Esophagus muscularis mucosa (tissue), 4 donors: ENCODE data around the gene TMEM79. TPM values are rescaled to one million over a fixed set of nuclear protein-coding genes. Genes with fewer than 3 reads are reported as not detected.

Experiments
- DNase-seq: peaks from one replicate; pipeline ENCODE4 v3.0.0-alpha.2; 2017; ENCODE audit errors: extremely low spot score
- H3K27ac ChIP-seq, 4 donors: fragments of 200-600 bp; sonication (generic); replicated peaks in 1 of 4; 1 replicate in 3 of 4; 2 replicates in 1 of 4; pipeline ENCODE4 v1.5.1; 2016 to 2019; ENCODE audit warnings: mild to moderate bottlenecking in 1 of 4
- H3K27me3 ChIP-seq, 4 donors: fragments of 200-600 bp; sonication (generic); one replicate each; pipeline versions ENCODE4 v1.5.1 to v1.6.0; 2016 to 2019
- H3K36me3 ChIP-seq, 4 donors: fragments of 200-600 bp; sonication (generic); one replicate each; pipeline ENCODE4 v1.5.1; 2016 to 2019
- H3K4me1 ChIP-seq, 4 donors: fragments of 200-600 bp; sonication (generic); one replicate each; pipeline ENCODE4 v1.5.1; 2016 to 2019
- H3K4me3 ChIP-seq, 4 donors: fragments of 200-600 bp; sonication (generic); 1 replicate in 2 of 4; 2 replicates in 2 of 4; pipeline ENCODE4 v1.5.1; 2016 to 2019; ENCODE audit warnings: mild to moderate bottlenecking in 4 of 4, moderate library complexity in 1 of 4
- H3K9me3 ChIP-seq, 4 donors: fragments of 200-600 bp; sonication (generic); 1 replicate in 3 of 4; 2 replicates in 1 of 4; pipeline ENCODE4 v1.5.1; 2016 to 2019
- EP300 ChIP-seq: sonication (generic); formaldehyde crosslinking; IDR thresholded peaks from one replicate; pipeline ENCODE4 v1.6.1; 2017; ENCODE audit warnings: antibody characterized with exemption
- POLR2A ChIP-seq: fragments of 450-650 bp; IDR thresholded peaks from one replicate; pipeline ENCODE4 v1.6.1; 2017; ENCODE audit warnings: antibody characterized with exemption, moderate library complexity, mild to moderate bottlenecking, low read depth
- POLR2AphosphoS5 ChIP-seq, 2 donors: sonication (generic); formaldehyde crosslinking; IDR thresholded peaks; one replicate each; pipeline ENCODE4 v1.6.1; 2017; ENCODE audit warnings: antibody characterized with exemption in 2 of 2
- WGBS: methylation state at CpG from one replicate; pipeline ENCODE4 v1.1.5; 2018; 5-methylcytosine and 5-hydroxymethylcytosine counted together
- intact Hi-C: fragments of 100-400 bp; cut with DNase I; formaldehyde crosslinking; loops from one replicate; pipeline ENCODE4 v1.15.1; 2023
- total RNA-seq, 4 donors: library from RNA; depleted of rRNA; stranded (reverse); fragments of >200 nt; gene quantifications; one replicate each; pipeline versions ENCODE4 v1.1.0 to v1.2.1, GENCODE V29; 2016
- TF ChIP-seq, protein P1 (sequence below), 3 experiments: fragments of 200-600 bp in 2 of 3; fragments of 450-650 bp in 1 of 3; sonication (generic) in 2 of 3; IDR thresholded peaks; one replicate each; pipeline ENCODE4 v1.5.1; 2017 to 2019; ENCODE audit warnings: antibody characterized with exemption in 3 of 3, mild to moderate bottlenecking in 2 of 3, moderate library complexity in 1 of 3

Gene TMEM79
- total RNA-seq, 4 donors from 2014 or later = 0.99 to 3.2 (median 1.9) TPM

DNA sequence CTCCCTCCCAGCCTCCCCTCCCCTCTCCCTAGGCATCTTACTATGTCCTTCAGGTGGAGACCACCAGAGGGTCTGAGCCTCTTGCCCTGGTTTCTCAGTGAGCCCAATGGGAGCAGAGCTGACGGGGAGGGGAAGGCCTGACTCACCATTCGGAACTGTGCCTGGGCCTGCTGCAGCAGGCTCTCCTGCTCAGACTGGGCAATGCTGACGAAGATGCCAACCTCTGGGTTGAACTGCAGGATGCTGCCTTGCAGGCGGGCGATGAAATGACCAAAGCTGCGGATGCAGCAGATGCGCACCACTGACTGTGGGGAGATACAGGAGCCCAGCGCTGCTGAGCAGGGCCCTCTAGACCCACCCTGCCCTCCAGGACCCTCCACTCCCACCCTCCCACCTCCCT, 25.3 kb upstream of the TMEM79 start:
- no peak overlapping the region for H3K4me3 ChIP-seq
- H3K36me3 ChIP-seq = peaks cover 65 to 100% (median 96%) of the 10 kb centered on the region in 4 donors
- TF ChIP-seq EP300 = no peak
- no peak for TF ChIP-seq POLR2A
- TF ChIP-seq POLR2AphosphoS5 (IDR thresholded peaks at IDR 0.05) = no peak
- TF ChIP-seq, protein P1, sequence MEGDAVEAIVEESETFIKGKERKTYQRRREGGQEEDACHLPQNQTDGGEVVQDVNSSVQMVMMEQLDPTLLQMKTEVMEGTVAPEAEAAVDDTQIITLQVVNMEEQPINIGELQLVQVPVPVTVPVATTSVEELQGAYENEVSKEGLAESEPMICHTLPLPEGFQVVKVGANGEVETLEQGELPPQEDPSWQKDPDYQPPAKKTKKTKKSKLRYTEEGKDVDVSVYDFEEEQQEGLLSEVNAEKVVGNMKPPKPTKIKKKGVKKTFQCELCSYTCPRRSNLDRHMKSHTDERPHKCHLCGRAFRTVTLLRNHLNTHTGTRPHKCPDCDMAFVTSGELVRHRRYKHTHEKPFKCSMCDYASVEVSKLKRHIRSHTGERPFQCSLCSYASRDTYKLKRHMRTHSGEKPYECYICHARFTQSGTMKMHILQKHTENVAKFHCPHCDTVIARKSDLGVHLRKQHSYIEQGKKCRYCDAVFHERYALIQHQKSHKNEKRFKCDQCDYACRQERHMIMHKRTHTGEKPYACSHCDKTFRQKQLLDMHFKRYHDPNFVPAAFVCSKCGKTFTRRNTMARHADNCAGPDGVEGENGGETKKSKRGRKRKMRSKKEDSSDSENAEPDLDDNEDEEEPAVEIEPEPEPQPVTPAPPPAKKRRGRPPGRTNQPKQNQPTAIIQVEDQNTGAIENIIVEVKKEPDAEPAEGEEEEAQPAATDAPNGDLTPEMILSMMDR (IDR thresholded peaks at IDR 0.05) = no peak
- intact Hi-C loops = no loop called here
- peaks cover 0 to 9% (median 0%) of the 10 kb centered on the region in 4 donors for H3K4me1 ChIP-seq
- H3K27ac ChIP-seq = no peak overlapping the region
- no peaks in the 10 kb centered on the region for H3K27me3 ChIP-seq
- H3K9me3 ChIP-seq = no peaks in the 10 kb centered on the region
- DNase-seq = no peak
- WGBS = 91% methylated on average over 8 of the region's 8 CpGs

DNA sequence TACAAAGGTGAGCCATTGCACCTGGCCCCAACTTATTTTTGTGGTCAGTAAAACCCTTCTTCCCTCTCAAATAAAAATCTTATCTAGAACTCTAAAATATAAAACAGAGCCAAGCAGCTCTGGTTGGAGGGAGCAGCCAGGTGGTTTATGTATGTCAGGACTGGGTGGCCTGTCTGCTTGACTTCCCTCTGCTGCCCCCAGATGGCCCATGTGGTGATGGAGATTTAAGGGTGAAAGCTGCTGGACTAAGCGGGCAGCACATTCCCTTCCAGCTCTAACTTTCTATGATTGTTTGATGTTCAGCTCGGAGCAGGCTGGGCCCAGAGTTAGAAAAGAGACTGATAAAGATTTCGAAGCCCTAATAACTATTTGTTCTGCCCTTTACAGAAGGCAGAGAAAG, 24.3 kb upstream of the TMEM79 start:
- Histone ChIP-seq H3K4me3 (no peak overlapping the region), H3K27ac (no peak overlapping the region), H3K4me1 (peaks cover 0 to 9% (median 0%) of the 10 kb centered on the region in 4 donors), H3K27me3 (no peaks in the 10 kb centered on the region), H3K9me3 (no peaks in the 10 kb centered on the region), H3K36me3 (peaks cover 70 to 100% (median 97%) of the 10 kb centered on the region in 4 donors)
- TF ChIP-seq, protein P1 (IDR thresholded peaks at IDR 0.05) = no peak
- TF ChIP-seq POLR2A (no peak), POLR2AphosphoS5 (IDR thresholded peaks at IDR 0.05) (no peak), EP300 (no peak)
- intact Hi-C loops = no loop called here
- no peak for DNase-seq
- WGBS = 70% methylated on average over 3 of the region's 3 CpGs

DNA sequence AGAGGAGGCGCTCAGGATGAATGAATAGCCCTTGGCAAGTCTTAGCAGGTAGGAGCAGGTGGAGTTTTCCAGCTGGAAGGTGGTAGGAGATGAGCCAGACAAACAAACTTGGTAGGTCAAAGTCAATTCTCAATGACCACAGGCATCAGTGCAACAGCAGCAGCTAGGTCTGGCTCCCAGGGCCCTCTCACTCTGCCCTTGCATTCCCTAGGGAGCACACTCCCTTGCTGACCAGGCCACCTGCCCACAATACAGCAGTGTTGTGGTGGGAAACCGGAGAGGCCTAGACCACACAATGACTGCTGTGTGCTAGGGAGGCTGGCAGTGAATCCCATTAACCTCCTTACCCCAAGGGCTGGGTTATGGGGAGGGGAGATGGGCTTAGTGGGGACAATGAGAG, 23.2 kb upstream of the TMEM79 start:
- H3K4me1 ChIP-seq = peaks cover 0 to 9% (median 0%) of the 10 kb centered on the region in 4 donors
- no peak overlapping the region for H3K4me3 ChIP-seq
- no peak for TF ChIP-seq POLR2AphosphoS5 (IDR thresholded peaks at IDR 0.05)
- TF ChIP-seq EP300 = no peak
- no peak for TF ChIP-seq POLR2A
- TF ChIP-seq, protein P1 (IDR thresholded peaks at IDR 0.05) = no peak
- H3K27ac ChIP-seq = no peak overlapping the region
- peaks cover 73 to 100% (median 97%) of the 10 kb centered on the region in 4 donors for H3K36me3 ChIP-seq
- H3K9me3 ChIP-seq = no peaks in the 10 kb centered on the region
- intact Hi-C loops = no loop called here
- DNase-seq = no peak
- H3K27me3 ChIP-seq = no peaks in the 10 kb centered on the region
- WGBS = 86% methylated on average over 2 of the region's 2 CpGs

DNA sequence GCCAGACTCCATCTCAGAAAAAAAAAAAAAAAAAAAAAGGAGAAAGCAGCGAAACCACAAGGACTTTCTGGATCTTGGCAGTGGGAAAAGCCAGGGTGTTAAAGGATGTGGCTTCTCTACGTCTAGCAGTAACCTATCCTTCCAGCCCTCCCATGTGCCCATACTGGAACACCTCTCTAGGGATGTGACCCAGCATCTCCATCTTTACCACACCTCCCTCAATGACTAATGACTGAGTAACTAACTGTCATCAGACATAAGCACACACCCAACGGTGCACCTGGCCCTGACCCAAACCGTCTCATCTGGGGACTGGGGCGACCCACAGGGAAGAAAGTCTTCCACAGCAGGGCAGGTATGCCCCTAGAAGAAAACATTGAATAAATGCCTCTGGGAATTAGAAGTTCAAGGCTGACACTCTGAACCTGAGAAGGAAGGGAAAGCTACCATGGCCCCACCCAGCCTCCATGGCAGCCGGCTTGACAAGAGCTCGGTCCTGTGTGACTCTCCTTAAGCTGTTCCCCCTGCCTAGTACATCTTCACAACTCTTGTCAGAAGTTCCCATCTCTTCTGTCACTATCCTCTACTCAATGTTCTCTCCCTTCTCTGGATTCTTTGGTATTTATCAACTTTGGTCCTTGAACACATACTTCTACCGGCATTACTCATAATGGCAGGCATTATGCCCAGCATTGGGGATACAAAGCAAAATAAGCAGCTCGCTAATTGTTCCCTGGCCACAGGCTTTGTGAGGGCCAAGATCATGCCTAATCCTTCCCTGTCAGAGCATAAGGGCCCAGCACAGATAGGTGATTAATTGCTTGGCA, 21.5 kb upstream of the TMEM79 start:
- intact Hi-C loops = no loop called here

More for the DNA sequence above, 21.5 kb upstream of the TMEM79 start:
- Histone ChIP-seq H3K9me3 (no peaks in the 10 kb centered on the region), H3K27ac (no peak overlapping the region), H3K4me1 (peaks cover 0 to 9% (median 0%) of the 10 kb centered on the region in 4 donors), H3K27me3 (no peaks in the 10 kb centered on the region), H3K36me3 (peaks cover 78 to 100% (median 97%) of the 10 kb centered on the region in 4 donors), H3K4me3 (no peak overlapping the region)
- TF ChIP-seq, protein P1 (IDR thresholded peaks at IDR 0.05) = no peak
- TF ChIP-seq EP300 (no peak), POLR2AphosphoS5 (IDR thresholded peaks at IDR 0.05) (no peak), POLR2A (no peak)
- WGBS = 66% methylated on average over 9 of the region's 9 CpGs
- no peak for DNase-seq
